Measurements from ENCODE around the gene CYP2W1.

CYP2W1 gene

DNA sequence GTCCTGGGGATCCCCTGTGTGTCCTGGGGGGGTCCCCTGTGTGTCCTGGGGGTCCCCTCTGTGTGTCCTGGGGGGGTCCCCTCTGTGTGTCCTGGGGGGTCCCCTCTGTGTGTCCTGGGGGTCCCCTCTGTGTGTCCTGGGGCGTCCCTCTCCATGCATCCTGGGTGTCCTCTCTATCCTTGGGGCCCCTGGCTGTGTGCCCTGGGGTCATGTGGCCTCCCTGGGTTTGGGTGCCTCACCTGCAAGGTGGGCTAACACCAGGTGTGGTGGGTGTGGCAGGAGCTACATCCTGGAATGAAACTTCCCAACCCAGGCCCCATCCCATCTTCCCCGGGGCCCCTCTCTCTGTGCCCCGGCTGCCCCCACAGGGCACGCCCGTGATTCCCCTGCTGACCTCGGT is 4.9 kb downstream of the CYP2W1 start:
- ChIA-PET POLR2A (interaction anchor here (0.7 kb wide), 1 partner anchor 58 kb away, joined by 3 read pairs; no protein-coding TSS in a partner anchor), CTCF (interaction anchor here (0.7 to 2.5 kb wide), 10 partner anchors 11 to 189 kb away, joined by 3 to 20 read pairs (median 3); no protein-coding TSS in a partner anchor)
- DNase-seq (ENCODE audit: extremely low spot score) = no peak
- TF ChIP-seq, protein P1, sequence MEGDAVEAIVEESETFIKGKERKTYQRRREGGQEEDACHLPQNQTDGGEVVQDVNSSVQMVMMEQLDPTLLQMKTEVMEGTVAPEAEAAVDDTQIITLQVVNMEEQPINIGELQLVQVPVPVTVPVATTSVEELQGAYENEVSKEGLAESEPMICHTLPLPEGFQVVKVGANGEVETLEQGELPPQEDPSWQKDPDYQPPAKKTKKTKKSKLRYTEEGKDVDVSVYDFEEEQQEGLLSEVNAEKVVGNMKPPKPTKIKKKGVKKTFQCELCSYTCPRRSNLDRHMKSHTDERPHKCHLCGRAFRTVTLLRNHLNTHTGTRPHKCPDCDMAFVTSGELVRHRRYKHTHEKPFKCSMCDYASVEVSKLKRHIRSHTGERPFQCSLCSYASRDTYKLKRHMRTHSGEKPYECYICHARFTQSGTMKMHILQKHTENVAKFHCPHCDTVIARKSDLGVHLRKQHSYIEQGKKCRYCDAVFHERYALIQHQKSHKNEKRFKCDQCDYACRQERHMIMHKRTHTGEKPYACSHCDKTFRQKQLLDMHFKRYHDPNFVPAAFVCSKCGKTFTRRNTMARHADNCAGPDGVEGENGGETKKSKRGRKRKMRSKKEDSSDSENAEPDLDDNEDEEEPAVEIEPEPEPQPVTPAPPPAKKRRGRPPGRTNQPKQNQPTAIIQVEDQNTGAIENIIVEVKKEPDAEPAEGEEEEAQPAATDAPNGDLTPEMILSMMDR (IDR thresholded peaks at IDR 0.05; ENCODE audit: control extremely low read depth, extremely low read depth, low read depth, missing control alignments) = no peak

GRCh38 chr7:988426-988911 is 5.5 kb downstream of the CYP2W1 start:
- DNase-seq (ENCODE audit: extremely low spot score) = peak; percentile 65
- ChIA-PET POLR2A (interaction anchor here (0.7 kb wide), 1 partner anchor 59 kb away, joined by 3 read pairs; no protein-coding TSS in a partner anchor), CTCF (interaction anchor here (0.7 to 2.5 kb wide), 11 partner anchors 10 to 188 kb away, joined by 3 to 20 read pairs (median 3); no protein-coding TSS in a partner anchor)
- TF ChIP-seq, protein P1 (IDR thresholded peaks at IDR 0.05; ENCODE audit: control extremely low read depth, extremely low read depth, low read depth, missing control alignments) = no peak

DNA sequence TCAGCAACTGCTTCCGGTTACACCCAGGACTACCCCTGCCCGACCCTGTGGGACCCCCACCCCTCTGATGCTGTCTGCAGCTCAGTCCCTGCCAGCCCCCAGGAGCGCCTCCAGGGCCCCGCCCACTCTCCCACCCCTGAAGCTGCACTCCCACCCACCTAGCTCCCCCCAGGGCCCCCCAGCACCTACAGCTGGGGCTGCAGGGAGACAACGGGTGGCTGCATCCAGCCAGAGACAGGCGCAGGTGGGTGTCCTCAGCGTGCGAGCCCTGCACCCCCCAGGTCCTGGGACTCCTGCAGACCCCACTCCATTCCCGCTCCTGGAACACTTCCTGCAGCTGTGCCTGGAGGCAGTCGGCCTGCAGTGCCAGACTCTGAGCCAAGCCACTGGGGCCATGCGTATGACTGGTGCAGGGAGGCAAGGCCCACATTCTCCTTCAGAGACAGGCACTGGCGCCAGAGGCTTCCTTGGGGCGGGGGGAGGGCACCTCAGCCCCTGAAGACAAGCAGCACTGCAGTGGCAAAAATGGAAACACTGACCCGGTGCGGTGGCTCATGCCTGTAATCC is 6.1 kb downstream of the CYP2W1 start:
- DNase-seq (ENCODE audit: extremely low spot score) = no peak
- CTCF ChIA-PET = interaction anchor here (0.9 to 2.5 kb wide), 8 partner anchors 10 to 188 kb away, joined by 3 to 20 read pairs (median 4); no protein-coding TSS in a partner anchor
- POLR2A ChIA-PET = no interaction called here
- TF ChIP-seq, protein P1 (IDR thresholded peaks at IDR 0.05; ENCODE audit: control extremely low read depth, extremely low read depth, low read depth, missing control alignments) = no peak

DNA sequence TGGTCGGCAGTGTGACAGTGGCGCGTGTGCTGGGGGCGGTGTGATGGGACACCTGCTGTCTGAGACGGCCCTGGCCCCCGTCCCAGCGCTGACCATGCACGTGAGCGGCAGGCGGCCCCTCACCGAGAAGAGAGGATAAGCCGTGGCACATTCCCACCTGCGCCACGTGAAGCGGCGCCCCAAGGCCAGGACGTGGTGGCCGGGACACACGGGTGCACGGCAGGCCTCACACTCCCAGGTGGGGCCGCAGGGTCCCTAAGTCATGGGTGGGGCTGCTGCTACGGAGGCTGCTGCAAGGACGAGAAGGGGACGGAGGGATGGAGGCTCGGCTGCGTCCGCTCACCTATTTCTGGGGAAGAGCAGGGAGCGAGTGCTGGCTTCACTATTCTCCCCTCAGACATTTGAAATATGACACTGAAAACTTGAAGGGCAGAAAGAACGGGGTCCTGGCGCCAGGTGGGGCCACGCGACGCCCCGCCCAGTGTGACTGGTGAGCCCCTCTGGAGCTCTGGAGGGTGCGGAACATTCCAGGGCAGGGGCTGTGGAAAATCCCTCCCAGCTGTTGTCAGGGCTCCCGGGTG is 7.5 kb downstream of the CYP2W1 start:
- DNase-seq (ENCODE audit: extremely low spot score) = no peak
- CTCF ChIA-PET = interaction anchor here (4.0 to 10.0 kb wide), 3 partner anchors 9 to 187 kb away, joined by 30 to 391 read pairs (median 170); partner anchors contain the start of gene CYP2W1
- TF ChIP-seq, protein P1 (IDR thresholded peaks at IDR 0.05; ENCODE audit: control extremely low read depth, extremely low read depth, low read depth, missing control alignments) = no peak
- POLR2A ChIA-PET = no interaction called here

GRCh38 chr7:990933-991728 is 8.2 kb downstream of the CYP2W1 start:
- ChIA-PET CTCF (interaction anchor here (1.9 to 10.0 kb wide), 8 partner anchors 9 to 187 kb away, joined by 4 to 391 read pairs (median 34); partner anchors contain the start of genes CYP2W1, GPER1 and GPR146), POLR2A (no interaction called here)
- DNase-seq (ENCODE audit: extremely low spot score) = no peak
- TF ChIP-seq, protein P1 (IDR thresholded peaks at IDR 0.05; ENCODE audit: control extremely low read depth, extremely low read depth, low read depth, missing control alignments) = no peak
